ENCODE measurements around the gene TMC8.

DNA sequence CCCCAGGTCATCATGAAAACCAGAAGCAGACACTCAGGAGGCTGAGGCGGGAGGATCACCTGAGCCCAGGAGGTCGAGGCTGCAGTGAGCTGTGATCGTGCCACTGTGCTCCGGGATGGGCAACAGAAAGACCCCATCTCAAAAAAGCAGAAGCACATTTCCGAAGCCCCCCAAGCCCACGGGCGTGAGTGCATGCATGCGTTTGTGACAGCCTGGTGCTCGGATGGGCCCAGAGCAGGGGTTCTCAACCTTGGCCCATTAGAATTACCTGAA lies 21.1 kb upstream of the TMC8 start:
- TF ChIP-seq CEBPB (IDR thresholded peaks at IDR 0.05) = no peak
- no peak for TF ChIP-seq TAF1 (IDR thresholded peaks at IDR 0.05; ENCODE audit: low read depth)
- TF ChIP-seq EP300 (IDR thresholded peaks at IDR 0.05; ENCODE audit: borderline replicate concordance) = no peak
- TF ChIP-seq, protein P1, sequence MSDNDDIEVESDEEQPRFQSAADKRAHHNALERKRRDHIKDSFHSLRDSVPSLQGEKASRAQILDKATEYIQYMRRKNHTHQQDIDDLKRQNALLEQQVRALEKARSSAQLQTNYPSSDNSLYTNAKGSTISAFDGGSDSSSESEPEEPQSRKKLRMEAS (IDR thresholded peaks at IDR 0.05) = no peak
- no peak for TF ChIP-seq EGR1 (IDR thresholded peaks at IDR 0.05)
- TF ChIP-seq, protein P2, sequence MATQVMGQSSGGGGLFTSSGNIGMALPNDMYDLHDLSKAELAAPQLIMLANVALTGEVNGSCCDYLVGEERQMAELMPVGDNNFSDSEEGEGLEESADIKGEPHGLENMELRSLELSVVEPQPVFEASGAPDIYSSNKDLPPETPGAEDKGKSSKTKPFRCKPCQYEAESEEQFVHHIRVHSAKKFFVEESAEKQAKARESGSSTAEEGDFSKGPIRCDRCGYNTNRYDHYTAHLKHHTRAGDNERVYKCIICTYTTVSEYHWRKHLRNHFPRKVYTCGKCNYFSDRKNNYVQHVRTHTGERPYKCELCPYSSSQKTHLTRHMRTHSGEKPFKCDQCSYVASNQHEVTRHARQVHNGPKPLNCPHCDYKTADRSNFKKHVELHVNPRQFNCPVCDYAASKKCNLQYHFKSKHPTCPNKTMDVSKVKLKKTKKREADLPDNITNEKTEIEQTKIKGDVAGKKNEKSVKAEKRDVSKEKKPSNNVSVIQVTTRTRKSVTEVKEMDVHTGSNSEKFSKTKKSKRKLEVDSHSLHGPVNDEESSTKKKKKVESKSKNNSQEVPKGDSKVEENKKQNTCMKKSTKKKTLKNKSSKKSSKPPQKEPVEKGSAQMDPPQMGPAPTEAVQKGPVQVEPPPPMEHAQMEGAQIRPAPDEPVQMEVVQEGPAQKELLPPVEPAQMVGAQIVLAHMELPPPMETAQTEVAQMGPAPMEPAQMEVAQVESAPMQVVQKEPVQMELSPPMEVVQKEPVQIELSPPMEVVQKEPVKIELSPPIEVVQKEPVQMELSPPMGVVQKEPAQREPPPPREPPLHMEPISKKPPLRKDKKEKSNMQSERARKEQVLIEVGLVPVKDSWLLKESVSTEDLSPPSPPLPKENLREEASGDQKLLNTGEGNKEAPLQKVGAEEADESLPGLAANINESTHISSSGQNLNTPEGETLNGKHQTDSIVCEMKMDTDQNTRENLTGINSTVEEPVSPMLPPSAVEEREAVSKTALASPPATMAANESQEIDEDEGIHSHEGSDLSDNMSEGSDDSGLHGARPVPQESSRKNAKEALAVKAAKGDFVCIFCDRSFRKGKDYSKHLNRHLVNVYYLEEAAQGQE (IDR thresholded peaks at IDR 0.05; ENCODE audit: low read depth) = no peak
- TF ChIP-seq CREB1 (IDR thresholded peaks at IDR 0.05; ENCODE audit: low read depth) = no peak
- TF ChIP-seq, protein P3, sequence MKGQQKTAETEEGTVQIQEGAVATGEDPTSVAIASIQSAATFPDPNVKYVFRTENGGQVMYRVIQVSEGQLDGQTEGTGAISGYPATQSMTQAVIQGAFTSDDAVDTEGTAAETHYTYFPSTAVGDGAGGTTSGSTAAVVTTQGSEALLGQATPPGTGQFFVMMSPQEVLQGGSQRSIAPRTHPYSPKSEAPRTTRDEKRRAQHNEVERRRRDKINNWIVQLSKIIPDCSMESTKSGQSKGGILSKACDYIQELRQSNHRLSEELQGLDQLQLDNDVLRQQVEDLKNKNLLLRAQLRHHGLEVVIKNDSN (IDR thresholded peaks at IDR 0.05) = no peak

Data from Ishikawa (cell line).